Stimulated activated naive B cell treated with anti-CD40 and anti-IgM and Interleukin-4, amounts not matched to agents 10 μg/mL and 1 μg/mL and 100 μg/mL, for 72 hours (primary cell): ENCODE data around the gene METTL24.
"Not testable (repeated sequence)": the region's sequence is repeated elsewhere in the genome, so short reads cannot be mapped to it uniquely, and the experiment has no call there.

Experiments
- ATAC-seq, 2 donors: fragments of 150-1000 bp; cut with Tn5 transposase; replicated peaks; 2 replicates each; pipeline ENCODE4 v1.10.0; 2021; ENCODE audit warnings: moderate library complexity in 1 of 2
- DNase-seq: peaks from one replicate; pipeline ENCODE4 v3.0.0; 2021
- H3K27ac Mint-ChIP-seq: one replicate; pipeline ENCODE4 v1.8.0; 2022; ENCODE audit warnings: mild to moderate bottlenecking, mixed read lengths
- H3K27me3 Mint-ChIP-seq, 2 donors: one replicate each; pipeline ENCODE4 v1.8.0; 2022; ENCODE audit warnings: mixed read lengths in 2 of 2
- H3K36me3 Mint-ChIP-seq, 2 donors: one replicate each; pipeline ENCODE4 v1.8.0; 2022; ENCODE audit warnings: mixed read lengths in 2 of 2, mild to moderate bottlenecking in 1 of 2
- H3K4me1 Mint-ChIP-seq, 2 donors: one replicate each; pipeline ENCODE4 v1.8.0; 2022; ENCODE audit warnings: mixed read lengths in 2 of 2, mild to moderate bottlenecking in 1 of 2
- H3K4me3 Mint-ChIP-seq, 2 donors: one replicate each; pipeline ENCODE4 v1.8.0; 2022; ENCODE audit warnings: mild to moderate bottlenecking in 2 of 2, mixed read lengths in 2 of 2, moderate library complexity in 1 of 2
- H3K9me3 Mint-ChIP-seq, 2 donors: one replicate each; pipeline ENCODE4 v1.8.0; 2022; ENCODE audit warnings: mixed read lengths in 2 of 2, mild to moderate bottlenecking in 1 of 2

METTL24 gene

GRCh38 chr6:110354153-110354552, 4.0 kb downstream of the METTL24 start:
- H3K36me3 Mint-ChIP-seq = peaks cover 2 to 3% of the 10 kb centered on the region in 2 donors
- DNase-seq (no peak), ATAC-seq (no peak)
- no peak overlapping the region for H3K27ac Mint-ChIP-seq
- H3K4me1 Mint-ChIP-seq = peaks cover 10 to 15% of the 10 kb centered on the region in 2 donors
- H3K27me3 Mint-ChIP-seq = peaks cover 22 to 31% of the 10 kb centered on the region in 2 donors
- no peak overlapping the region for H3K4me3 Mint-ChIP-seq
- H3K9me3 Mint-ChIP-seq = no peaks in the 10 kb centered on the region

- Mint-ChIP-seq H3K36me3 (peaks cover 2 to 3% of the 10 kb centered on the region in 2 donors), H3K4me3 (no peak overlapping the region), H3K27ac (no peak overlapping the region), H3K4me1 (peaks cover 10 to 12% of the 10 kb centered on the region in 2 donors), H3K9me3 (no peaks in the 10 kb centered on the region), H3K27me3 (peaks cover 15 to 24% of the 10 kb centered on the region in 2 donors)
- DNase-seq = no peak
- no peak for ATAC-seq
Observed at GRCh38 chr6:110353457-110354001, 4.6 kb downstream of the METTL24 start.

DNA sequence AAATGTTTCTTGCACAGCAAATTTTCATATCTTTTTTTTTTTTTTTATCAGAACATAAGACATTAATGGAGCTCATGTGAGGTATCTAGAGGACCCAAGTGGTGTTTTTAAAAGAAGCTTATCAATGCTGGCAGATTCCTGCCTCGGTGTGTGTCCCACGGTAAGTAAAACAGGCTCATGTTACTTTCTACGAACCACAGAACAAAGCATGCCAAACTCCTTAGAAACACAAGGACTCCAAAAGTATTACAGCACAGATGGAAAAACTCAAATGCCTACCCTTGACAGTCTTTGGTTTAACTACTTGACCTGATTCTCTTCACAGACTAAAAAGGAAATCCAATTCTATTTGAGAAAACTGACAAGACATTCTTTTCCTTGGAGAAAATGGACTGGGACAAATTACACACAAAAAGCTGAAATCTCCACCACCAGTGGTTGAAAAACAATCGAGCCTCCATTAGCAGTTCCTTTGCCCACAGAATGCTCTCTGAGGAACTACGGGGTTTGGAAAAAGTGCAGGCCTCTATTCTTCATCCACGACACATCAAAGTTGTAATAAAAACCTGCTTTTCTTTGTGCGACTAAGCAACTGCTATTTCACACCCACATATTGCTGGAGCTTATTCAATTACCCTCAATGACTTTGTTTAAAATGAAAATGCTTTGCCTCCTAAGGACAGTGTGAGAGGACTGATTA, 5.4 kb downstream of the METTL24 start:
- Mint-ChIP-seq H3K36me3 (peaks cover 2 to 3% of the 10 kb centered on the region in 2 donors), H3K27ac (no peak overlapping the region), H3K4me3 (no peak overlapping the region), H3K9me3 (no peaks in the 10 kb centered on the region), H3K27me3 (peaks cover 14 to 21% of the 10 kb centered on the region in 2 donors), H3K4me1 (peaks cover 9 to 10% of the 10 kb centered on the region in 2 donors)
- ATAC-seq = no peak
- no peak for DNase-seq

- H3K4me1 Mint-ChIP-seq = peaks cover 2 to 3% of the 10 kb centered on the region in 2 donors
- ATAC-seq (no peak), DNase-seq (no peak)
- H3K27me3 Mint-ChIP-seq = peaks cover 7 to 14% of the 10 kb centered on the region in 2 donors
- peaks cover 0 to 3% of the 10 kb centered on the region in 2 donors for H3K36me3 Mint-ChIP-seq
- H3K27ac Mint-ChIP-seq = no peak overlapping the region
- no peak overlapping the region for H3K4me3 Mint-ChIP-seq
- H3K9me3 Mint-ChIP-seq = no peaks in the 10 kb centered on the region
Observed at GRCh38 chr6:110351986-110352385, 6.2 kb downstream of the METTL24 start.

DNA sequence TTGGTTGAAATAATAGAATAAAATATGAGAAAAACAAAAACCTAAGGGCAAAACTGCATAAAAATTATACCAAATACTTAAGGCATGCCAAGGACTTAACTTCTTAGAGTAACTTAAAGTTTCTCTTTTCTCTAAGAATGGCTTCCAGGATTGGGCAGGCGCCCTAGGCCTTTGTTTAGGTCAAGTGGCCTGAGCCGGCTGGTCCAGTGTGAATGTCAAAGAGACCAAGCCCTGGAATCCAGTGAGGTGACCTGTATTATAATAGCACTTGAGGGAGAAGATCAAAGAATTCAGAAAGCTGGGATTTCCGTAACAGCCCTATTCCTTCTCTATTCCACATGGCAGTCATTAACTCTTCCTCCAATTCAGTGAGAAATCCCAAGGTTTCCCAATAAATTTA, 6.6 kb downstream of the METTL24 start:
- Mint-ChIP-seq H3K27me3 (peaks cover 3 to 10% of the 10 kb centered on the region in 2 donors), H3K4me3 (no peak overlapping the region), H3K4me1 (peaks cover 0 to 1% of the 10 kb centered on the region in 2 donors), H3K9me3 (no peaks in the 10 kb centered on the region), H3K36me3 (peaks cover 0 to under 1% of the 10 kb centered on the region in 2 donors), H3K27ac (no peak overlapping the region)
- ATAC-seq (no peak), DNase-seq (no peak)

- H3K36me3 Mint-ChIP-seq, ATAC-seq, H3K4me3 Mint-ChIP-seq, DNase-seq, H3K27ac Mint-ChIP-seq, H3K9me3 Mint-ChIP-seq, H3K4me1 Mint-ChIP-seq, H3K27me3 Mint-ChIP-seq: not testable (repeated sequence)
Observed at GRCh38 chr6:110350593-110350992, 7.6 kb downstream of the METTL24 start.

- Mint-ChIP-seq H3K4me3 (no peak overlapping the region), H3K27ac (no peak overlapping the region), H3K9me3 (no peaks in the 10 kb centered on the region), H3K27me3 (no peaks in the 10 kb centered on the region), H3K36me3 (no peaks in the 10 kb centered on the region), H3K4me1 (peaks cover 10 to 17% of the 10 kb centered on the region in 2 donors)
- DNase-seq (no peak), ATAC-seq (no peak)
Observed at GRCh38 chr6:110348961-110349690, 9.0 kb downstream of the METTL24 start.

DNA sequence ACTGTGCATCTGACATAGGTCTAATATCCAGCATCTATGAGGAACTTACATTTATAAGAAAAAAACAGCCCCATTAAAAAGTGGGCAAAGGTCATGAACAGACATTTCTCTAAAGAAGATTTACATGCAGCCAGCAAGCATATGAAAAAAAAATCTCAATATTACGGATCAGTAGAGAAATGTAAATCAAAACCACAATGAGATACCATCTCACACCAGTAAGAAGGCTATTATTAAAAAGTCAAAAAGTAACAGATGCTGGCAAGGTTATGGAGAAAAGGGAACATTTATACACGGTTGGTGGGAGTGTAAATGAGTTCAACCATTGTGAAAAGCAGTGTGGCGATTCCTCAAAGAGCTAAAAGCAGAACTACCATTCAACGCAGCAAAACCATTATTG, 13.1 kb downstream of the METTL24 start:
- Mint-ChIP-seq H3K9me3 (peaks cover 0 to 6% of the 10 kb centered on the region in 2 donors), H3K27me3 (no peaks in the 10 kb centered on the region), H3K4me1 (peaks cover 10 to 17% of the 10 kb centered on the region in 2 donors), H3K27ac (no peak overlapping the region), H3K36me3 (no peaks in the 10 kb centered on the region), H3K4me3 (no peak overlapping the region)
- DNase-seq (no peak), ATAC-seq (peak; percentile 79 to 81)

DNA sequence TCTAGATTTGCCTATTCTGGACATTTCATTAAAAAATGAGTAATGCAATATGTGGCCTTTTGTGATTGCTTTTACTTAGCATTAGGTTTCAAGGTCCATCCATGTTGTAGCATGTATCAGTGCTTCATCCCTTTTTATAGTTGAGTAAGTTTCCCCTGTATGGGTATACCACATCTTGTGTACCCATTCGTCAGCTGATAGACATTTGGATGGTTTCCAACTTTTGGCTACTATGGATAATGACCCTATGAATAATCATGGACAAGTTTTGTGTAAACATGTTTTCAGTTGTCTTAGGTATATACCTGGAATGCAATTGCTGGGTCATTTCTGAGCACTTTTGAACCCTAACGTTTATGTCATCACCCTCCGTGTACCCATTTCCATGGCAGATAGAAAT, 15.4 kb downstream of the METTL24 start:
- H3K36me3 Mint-ChIP-seq = no peaks in the 10 kb centered on the region
- H3K27ac Mint-ChIP-seq = no peak overlapping the region
- ATAC-seq (no peak), DNase-seq (no peak)
- no peak overlapping the region for H3K4me3 Mint-ChIP-seq
- peaks cover 0 to 6% of the 10 kb centered on the region in 2 donors for H3K9me3 Mint-ChIP-seq
- H3K4me1 Mint-ChIP-seq = peaks cover 10 to 17% of the 10 kb centered on the region in 2 donors
- H3K27me3 Mint-ChIP-seq = no peaks in the 10 kb centered on the region

- Mint-ChIP-seq H3K27me3 (no peaks in the 10 kb centered on the region), H3K4me1 (peaks cover 10 to 17% of the 10 kb centered on the region in 2 donors), H3K9me3 (peaks cover 0 to 6% of the 10 kb centered on the region in 2 donors), H3K27ac (no peak overlapping the region), H3K4me3 (no peak overlapping the region), H3K36me3 (no peaks in the 10 kb centered on the region)
- no peak for DNase-seq
- ATAC-seq = no peak
Observed at GRCh38 chr6:110341663-110342596, 16.2 kb downstream of the METTL24 start.

GRCh38 chr6:110341067-110341466, 17.1 kb downstream of the METTL24 start:
- Mint-ChIP-seq H3K9me3 (peaks cover 0 to 6% of the 10 kb centered on the region in 2 donors), H3K4me1 (peaks cover 10 to 16% of the 10 kb centered on the region in 2 donors), H3K27ac (no peak overlapping the region), H3K36me3 (no peaks in the 10 kb centered on the region), H3K27me3 (no peaks in the 10 kb centered on the region), H3K4me3 (no peak overlapping the region)
- no peak for DNase-seq
- ATAC-seq = no peak

GRCh38 chr6:110340392-110340965, 17.7 kb downstream of the METTL24 start:
- no peaks in the 10 kb centered on the region for H3K27me3 Mint-ChIP-seq
- ATAC-seq = no peak

GRCh38 chr6:110338820-110339470, 19.2 kb downstream of the METTL24 start:
- no peak overlapping the region for H3K27ac Mint-ChIP-seq
- peaks cover 0 to 6% of the 10 kb centered on the region in 2 donors for H3K9me3 Mint-ChIP-seq
- ATAC-seq = no peak
- H3K4me3 Mint-ChIP-seq = no peak overlapping the region
- H3K4me1 Mint-ChIP-seq = no peaks in the 10 kb centered on the region
- no peaks in the 10 kb centered on the region for H3K27me3 Mint-ChIP-seq
- H3K36me3 Mint-ChIP-seq = no peaks in the 10 kb centered on the region
- no peak for DNase-seq

More at GRCh38 chr6:110340392-110340965, 17.7 kb downstream of the METTL24 start:
- DNase-seq = no peak
- H3K4me3 Mint-ChIP-seq = no peak overlapping the region
- H3K36me3 Mint-ChIP-seq = no peaks in the 10 kb centered on the region
- no peak overlapping the region for H3K27ac Mint-ChIP-seq
- H3K9me3 Mint-ChIP-seq = peaks cover 0 to 6% of the 10 kb centered on the region in 2 donors
- peaks cover 8 to 10% of the 10 kb centered on the region in 2 donors for H3K4me1 Mint-ChIP-seq
